HL-60 (cell line): ENCODE data around the gene PPP2R5C.

Experiments used
- DNase-seq, 2 experiments: peaks; one replicate each; pipeline ENCODE4 v3.0.0-alpha.2; 2010 to 2020; ENCODE audit warnings: low read depth in 1 of 2, low spot score in 1 of 2
- H3K27ac ChIP-seq: fragments of 250-450 bp; sonication (Bioruptor Pico); replicated peaks from 2 replicates; pipeline ENCODE4 v1.5.1; 2020; ENCODE audit warnings: mild to moderate bottlenecking, moderate library complexity
- H3K27me3 ChIP-seq: fragments of 250-450 bp; sonication (Bioruptor Pico); 2 replicates; pipeline ENCODE4 v1.5.1; 2021; ENCODE audit warnings: mild to moderate bottlenecking, moderate library complexity; ENCODE audit not compliant: insufficient read depth, poor library complexity, severe bottlenecking
- H3K4me3 ChIP-seq: replicated peaks from 2 replicates; pipeline ENCODE4 v1.5.1; 2011; ENCODE audit warnings: mild to moderate bottlenecking, control low read depth, low read length; ENCODE audit not compliant: insufficient read depth
- GABPA ChIP-seq: IDR thresholded peaks from 2 replicates; pipeline ENCODE4 v1.6.1; 2012; ENCODE audit warnings: low read depth
- POLR2AphosphoS5 ChIP-seq: IDR thresholded peaks from 2 replicates; pipeline ENCODE4 v1.6.1; 2012; ENCODE audit warnings: low read depth
- SPI1 ChIP-seq: IDR thresholded peaks from 2 replicates; pipeline ENCODE4 v1.6.1; 2012; ENCODE audit warnings: low read depth, mild to moderate bottlenecking, borderline replicate concordance
- TF ChIP-seq, protein P1 (sequence below): IDR thresholded peaks from 2 replicates; pipeline ENCODE4 v1.6.1; 2012; ENCODE audit warnings: low read depth; ENCODE audit not compliant: insufficient replicate concordance
- TF ChIP-seq, protein P2 (sequence below): IDR thresholded peaks from one replicate; pipeline ENCODE4 v1.5.1; 2011; ENCODE audit warnings: low read length, control low read depth, inconsistent platforms; ENCODE audit not compliant: insufficient read depth

Gene PPP2R5C

DNA sequence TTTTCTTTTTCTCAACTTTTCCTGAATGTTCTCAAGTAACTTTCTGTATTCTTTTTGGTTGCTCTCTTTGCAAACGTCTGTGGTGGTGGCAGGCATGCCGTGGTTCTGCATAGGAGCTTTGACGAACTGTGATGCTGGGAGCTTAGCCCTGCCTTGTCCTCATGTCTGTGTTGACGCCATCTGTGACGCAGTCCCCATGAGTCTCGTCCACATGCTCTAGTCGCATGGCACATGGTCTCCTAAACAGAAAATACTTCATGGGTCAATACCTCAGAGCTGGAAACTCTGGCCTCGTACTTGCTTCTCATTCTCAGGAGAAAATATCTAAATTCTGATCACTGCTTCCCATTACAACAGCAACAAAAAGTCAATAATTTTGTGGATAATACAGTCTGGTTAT, 152.6 kb downstream of the PPP2R5C start:
- no peaks in the 10 kb centered on the region for H3K27me3 ChIP-seq
- H3K27ac ChIP-seq, result no peak overlapping the region
- TF ChIP-seq GABPA (no peak), POLR2AphosphoS5 (no peak), SPI1 (no peak)
- TF ChIP-seq, protein P1, sequence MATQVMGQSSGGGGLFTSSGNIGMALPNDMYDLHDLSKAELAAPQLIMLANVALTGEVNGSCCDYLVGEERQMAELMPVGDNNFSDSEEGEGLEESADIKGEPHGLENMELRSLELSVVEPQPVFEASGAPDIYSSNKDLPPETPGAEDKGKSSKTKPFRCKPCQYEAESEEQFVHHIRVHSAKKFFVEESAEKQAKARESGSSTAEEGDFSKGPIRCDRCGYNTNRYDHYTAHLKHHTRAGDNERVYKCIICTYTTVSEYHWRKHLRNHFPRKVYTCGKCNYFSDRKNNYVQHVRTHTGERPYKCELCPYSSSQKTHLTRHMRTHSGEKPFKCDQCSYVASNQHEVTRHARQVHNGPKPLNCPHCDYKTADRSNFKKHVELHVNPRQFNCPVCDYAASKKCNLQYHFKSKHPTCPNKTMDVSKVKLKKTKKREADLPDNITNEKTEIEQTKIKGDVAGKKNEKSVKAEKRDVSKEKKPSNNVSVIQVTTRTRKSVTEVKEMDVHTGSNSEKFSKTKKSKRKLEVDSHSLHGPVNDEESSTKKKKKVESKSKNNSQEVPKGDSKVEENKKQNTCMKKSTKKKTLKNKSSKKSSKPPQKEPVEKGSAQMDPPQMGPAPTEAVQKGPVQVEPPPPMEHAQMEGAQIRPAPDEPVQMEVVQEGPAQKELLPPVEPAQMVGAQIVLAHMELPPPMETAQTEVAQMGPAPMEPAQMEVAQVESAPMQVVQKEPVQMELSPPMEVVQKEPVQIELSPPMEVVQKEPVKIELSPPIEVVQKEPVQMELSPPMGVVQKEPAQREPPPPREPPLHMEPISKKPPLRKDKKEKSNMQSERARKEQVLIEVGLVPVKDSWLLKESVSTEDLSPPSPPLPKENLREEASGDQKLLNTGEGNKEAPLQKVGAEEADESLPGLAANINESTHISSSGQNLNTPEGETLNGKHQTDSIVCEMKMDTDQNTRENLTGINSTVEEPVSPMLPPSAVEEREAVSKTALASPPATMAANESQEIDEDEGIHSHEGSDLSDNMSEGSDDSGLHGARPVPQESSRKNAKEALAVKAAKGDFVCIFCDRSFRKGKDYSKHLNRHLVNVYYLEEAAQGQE, result no peak
- TF ChIP-seq, protein P2, sequence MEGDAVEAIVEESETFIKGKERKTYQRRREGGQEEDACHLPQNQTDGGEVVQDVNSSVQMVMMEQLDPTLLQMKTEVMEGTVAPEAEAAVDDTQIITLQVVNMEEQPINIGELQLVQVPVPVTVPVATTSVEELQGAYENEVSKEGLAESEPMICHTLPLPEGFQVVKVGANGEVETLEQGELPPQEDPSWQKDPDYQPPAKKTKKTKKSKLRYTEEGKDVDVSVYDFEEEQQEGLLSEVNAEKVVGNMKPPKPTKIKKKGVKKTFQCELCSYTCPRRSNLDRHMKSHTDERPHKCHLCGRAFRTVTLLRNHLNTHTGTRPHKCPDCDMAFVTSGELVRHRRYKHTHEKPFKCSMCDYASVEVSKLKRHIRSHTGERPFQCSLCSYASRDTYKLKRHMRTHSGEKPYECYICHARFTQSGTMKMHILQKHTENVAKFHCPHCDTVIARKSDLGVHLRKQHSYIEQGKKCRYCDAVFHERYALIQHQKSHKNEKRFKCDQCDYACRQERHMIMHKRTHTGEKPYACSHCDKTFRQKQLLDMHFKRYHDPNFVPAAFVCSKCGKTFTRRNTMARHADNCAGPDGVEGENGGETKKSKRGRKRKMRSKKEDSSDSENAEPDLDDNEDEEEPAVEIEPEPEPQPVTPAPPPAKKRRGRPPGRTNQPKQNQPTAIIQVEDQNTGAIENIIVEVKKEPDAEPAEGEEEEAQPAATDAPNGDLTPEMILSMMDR, result no peak
- H3K4me3 ChIP-seq, result no peak overlapping the region
- DNase-seq, result no peak

GRCh38 chr14:101915871-101916815, 154.6 kb downstream of the PPP2R5C start:
- no peak for DNase-seq
- TF ChIP-seq GABPA, result no peak
- TF ChIP-seq, protein P1, result no peak
- TF ChIP-seq, protein P2, result no peak
- no peak for TF ChIP-seq SPI1
- TF ChIP-seq POLR2AphosphoS5, result no peak
- no peaks in the 10 kb centered on the region for H3K27me3 ChIP-seq
- H3K27ac ChIP-seq, result no peak overlapping the region
- H3K4me3 ChIP-seq, result no peak overlapping the region

- TF ChIP-seq, protein P2, result no peak
- TF ChIP-seq SPI1, result no peak
- TF ChIP-seq GABPA, result no peak
- no peak for TF ChIP-seq POLR2AphosphoS5
- TF ChIP-seq, protein P1, result no peak
- Histone ChIP-seq H3K27me3 (no peaks in the 10 kb centered on the region), H3K4me3 (no peak overlapping the region), H3K27ac (no peak overlapping the region)
- DNase-seq, result no peak
Observed at GRCh38 chr14:101916816-101917412, 155.4 kb downstream of the PPP2R5C start.
